Transverse colon (tissue), 3 donors: ENCODE measurements around the gene CDH13.

ENCODE experiments used
- CTCF ChIP-seq, 5 experiments: fragments of 200-600 bp in 3 of 5; fragments of 450-650 bp in 2 of 5; sonication (generic) in 3 of 5; IDR thresholded peaks; 1 replicate in 2 of 5; 2 replicates in 3 of 5; pipeline ENCODE4 v1.5.1; 2016 to 2017; ENCODE audit warnings: antibody characterized with exemption in 5 of 5, inconsistent platforms in 3 of 5, mild to moderate bottlenecking in 2 of 5, moderate library complexity in 1 of 5
- POLR2A ChIP-seq: fragments of 450-650 bp; IDR thresholded peaks from one replicate; pipeline ENCODE4 v1.6.1; 2016; ENCODE audit warnings: antibody characterized with exemption, mild to moderate bottlenecking, moderate library complexity

- TF ChIP-seq CTCF (IDR thresholded peaks at IDR 0.05): no peak
- TF ChIP-seq POLR2A: no peak
Observed at GRCh38 chr16:83539736-83540490, 913.1 kb downstream of the CDH13 start.
